H1 (cell line): ENCODE data around the gene RNPS1. TPM values are rescaled to one million over a fixed set of nuclear protein-coding genes. Genes with fewer than 3 reads are reported as not detected.

Source experiments
- CTCF ChIA-PET: fragments of 300-600 bp; sonication (Branson Sonifier 250); formaldehyde crosslinking; loops from one replicate; lab custom pipeline; 2021; ENCODE audit not compliant: partially characterized antibody; lab: Charles Lee
- POLR2A ChIA-PET: fragments of 300-600 bp; sonication (Branson Sonifier 250); formaldehyde crosslinking; loops from one replicate; lab custom pipeline; 2021; ENCODE audit warnings: inconsistent platforms; ENCODE audit not compliant: partially characterized antibody; lab: Charles Lee
- DNase-seq, 2 experiments: peaks; one replicate each; pipeline versions ENCODE4 v3.0.0 to v3.0.0-alpha.2; 2010 to 2022; ENCODE audit warnings: low spot score in 2 of 2, low read depth in 1 of 2, mixed read lengths in 1 of 2
- FAIRE-seq: peaks from 2 replicates; lab custom pipeline; 2011; peaks lifted over from hg19 to GRCh38; lab: Jason Lieb, UNC
- H2AFZ ChIP-seq: 2 replicates; pipeline ENCODE4 v1.8.1; 2012; ENCODE audit warnings: low read length, inconsistent platforms
- H2AK5ac ChIP-seq: 2 replicates; pipeline ENCODE4 v1.6.1; 2013; ENCODE audit warnings: low read depth, low read length
- H2BK120ac ChIP-seq: replicated peaks from 2 replicates; pipeline ENCODE3; 2013; ENCODE audit warnings: low read depth, low read length, inconsistent platforms
- H2BK12ac ChIP-seq: 2 replicates; pipeline ENCODE4 v1.6.1; 2013; ENCODE audit warnings: low read depth, low read length
- H2BK15ac ChIP-seq: 2 replicates; pipeline ENCODE4 v1.6.1; 2013; ENCODE audit warnings: low read length
- H2BK20ac ChIP-seq: 2 replicates; pipeline ENCODE4 v1.6.1; 2013; ENCODE audit warnings: low read length
- H2BK5ac ChIP-seq: 2 replicates; pipeline ENCODE4 v1.6.1; 2013; ENCODE audit warnings: low read depth, low read length
- H3K14ac ChIP-seq: 2 replicates; pipeline ENCODE4 v1.6.1; 2013; ENCODE audit warnings: inconsistent platforms; ENCODE audit not compliant: insufficient read length
- H3K18ac ChIP-seq: 2 replicates; pipeline ENCODE4 v1.6.1; 2013; ENCODE audit warnings: low read length; ENCODE audit errors: extremely low read depth
- H3K23ac ChIP-seq: 2 replicates; pipeline ENCODE4 v1.6.1; 2013; ENCODE audit warnings: inconsistent platforms; ENCODE audit not compliant: insufficient read length
- H3K23me2 ChIP-seq: 2 replicates; pipeline ENCODE4 v1.6.1; 2013; ENCODE audit warnings: low read depth, low read length
- H3K27ac ChIP-seq: 2 replicates; pipeline ENCODE4 v1.6.1; 2011; ENCODE audit warnings: low read depth, low read length, inconsistent platforms
- H3K27me3 ChIP-seq, 4 experiments: replicated peaks in 1 of 4; 1 replicate in 1 of 4; 2 replicates in 3 of 4; pipeline versions ENCODE4 v1.6.1 to v1.8.1; 2011 to 2013; ENCODE audit warnings: low read length in 3 of 4, mild to moderate bottlenecking in 3 of 4, inconsistent platforms in 2 of 4, mixed read lengths in 2 of 4, moderate library complexity in 1 of 4; ENCODE audit not compliant: control insufficient read depth in 3 of 4, insufficient read depth in 3 of 4; ENCODE audit errors: extremely low read depth in 1 of 4
- H3K36me3 ChIP-seq, 4 experiments: 2 replicates each; pipeline versions ENCODE4 v1.6.1 to v1.8.1; 2011 to 2013; ENCODE audit warnings: mild to moderate bottlenecking in 4 of 4, low read length in 3 of 4, moderate library complexity in 2 of 4, control low read depth in 1 of 4, inconsistent platforms in 1 of 4; ENCODE audit not compliant: insufficient read depth in 4 of 4, control insufficient read depth in 2 of 4
- H3K4ac ChIP-seq: replicated peaks from 2 replicates; pipeline ENCODE3; 2013; ENCODE audit warnings: low read length, low read depth, mixed read lengths, inconsistent platforms; ENCODE audit not compliant: insufficient read length
- H3K4me1 ChIP-seq, 4 experiments: replicated peaks in 1 of 4; 1 replicate in 1 of 4; 2 replicates in 3 of 4; pipeline versions ENCODE4 v1.6.1 to v1.8.1; 2011 to 2013; ENCODE audit warnings: low read length in 3 of 4, inconsistent platforms in 2 of 4, mixed read lengths in 1 of 4; ENCODE audit not compliant: insufficient read depth in 4 of 4, control insufficient read depth in 3 of 4
- H3K4me2 ChIP-seq, 2 experiments: 2 replicates each; pipeline versions ENCODE4 v1.6.1 to v1.8.1; 2011 to 2013; ENCODE audit warnings: low read depth in 2 of 2, low read length in 2 of 2, control low read depth in 1 of 2, inconsistent platforms in 1 of 2, mild to moderate bottlenecking in 1 of 2; ENCODE audit not compliant: insufficient read depth in 1 of 2
- H3K4me3 ChIP-seq, 4 experiments: fragments of 200-600, 300-600 bp in 1 of 4; sonication (generic), shearing (Covaris generic), sonication (Bioruptor Twin) in 1 of 4; 2 replicates each; pipeline versions ENCODE4 v1.5.1 to v1.8.1; 2011 to 2016; ENCODE audit warnings: low read length in 4 of 4, low read depth in 3 of 4, control low read depth in 2 of 4, inconsistent platforms in 2 of 4, mild to moderate bottlenecking in 2 of 4, mixed read lengths in 1 of 4, moderate library complexity in 1 of 4; ENCODE audit not compliant: insufficient read depth in 2 of 4; ENCODE audit errors: extremely low read depth in 1 of 4
- H3K56ac ChIP-seq: replicated peaks from 2 replicates; pipeline ENCODE3; 2013; ENCODE audit warnings: low read depth, mild to moderate bottlenecking, mixed read lengths, low read length, inconsistent platforms; ENCODE audit not compliant: insufficient read length
- H3K79me1 ChIP-seq: 2 replicates; pipeline ENCODE4 v1.6.1; 2013; ENCODE audit warnings: low read depth, low read length, control low read depth
- H3K79me2 ChIP-seq, 2 experiments: 2 replicates each; pipeline versions ENCODE4 v1.6.1 to v1.8.1; 2012 to 2013; ENCODE audit warnings: low read length in 2 of 2, mild to moderate bottlenecking in 2 of 2, inconsistent platforms in 1 of 2; ENCODE audit not compliant: insufficient read depth in 2 of 2, control insufficient read depth in 1 of 2
- H3K9ac ChIP-seq, 4 experiments: replicated peaks in 1 of 4; 1 replicate in 1 of 4; 2 replicates in 3 of 4; pipeline versions ENCODE4 v1.6.1 to v1.8.1; 2011 to 2013; ENCODE audit warnings: low read depth in 3 of 4, low read length in 3 of 4, control low read depth in 2 of 4, mild to moderate bottlenecking in 2 of 4, moderate library complexity in 2 of 4, inconsistent platforms in 1 of 4; ENCODE audit errors: extremely low read depth in 1 of 4
- H3K9me3 ChIP-seq, 2 experiments: 2 replicates each; pipeline versions ENCODE4 v1.6.1 to v1.8.1; 2012 to 2013; ENCODE audit warnings: mild to moderate bottlenecking in 2 of 2, moderate library complexity in 2 of 2, control low read depth in 1 of 2, inconsistent platforms in 1 of 2, low read depth in 1 of 2, low read length in 1 of 2, mixed read lengths in 1 of 2; ENCODE audit not compliant: insufficient read depth in 2 of 2
- H4K20me1 ChIP-seq, 2 experiments: replicated peaks in 1 of 2; 2 replicates each; pipeline versions ENCODE3 to v1.8.1; 2011 to 2013; ENCODE audit warnings: inconsistent platforms in 2 of 2, low read length in 2 of 2, mild to moderate bottlenecking in 1 of 2; ENCODE audit not compliant: insufficient read depth in 2 of 2, control insufficient read depth in 1 of 2
- H4K5ac ChIP-seq: 2 replicates; pipeline ENCODE4 v1.6.1; 2013; ENCODE audit warnings: low read length, low read depth, mixed read lengths, inconsistent platforms; ENCODE audit not compliant: insufficient read length
- H4K8ac ChIP-seq: 2 replicates; pipeline ENCODE4 v1.8.0; 2013; ENCODE audit warnings: mild to moderate bottlenecking, moderate library complexity, low read length, inconsistent platforms; ENCODE audit not compliant: insufficient read depth; ENCODE audit errors: extremely low read depth
- H4K91ac ChIP-seq: replicated peaks from 2 replicates; pipeline ENCODE3; 2013; ENCODE audit warnings: low read length, mixed read lengths, inconsistent platforms; ENCODE audit not compliant: insufficient read length
- TCF12 ChIP-seq: IDR thresholded peaks from 2 replicates; pipeline ENCODE4 v1.6.1; 2011; ENCODE audit warnings: low read depth, mild to moderate bottlenecking, low read length
- WGBS, 2 experiments: shearing (Covaris generic) in 1 of 2; methylation state at CpG; one replicate each; pipeline versions ENCODE4 v1.1.6 to v1.1.7; 2013 to 2015; ENCODE audit warnings: low lambda C conversion rate in 2 of 2, mixed read lengths in 2 of 2, inconsistent platforms in 1 of 2, low coverage in 1 of 2, missing lambda C conversion rate in 1 of 2; ENCODE audit not compliant: insufficient replicate concordance in 2 of 2, insufficient coverage in 1 of 2, insufficient read length in 1 of 2; ENCODE audit errors: extremely low coverage in 1 of 2, missing lambda C conversion rate in 1 of 2; 5-methylcytosine and 5-hydroxymethylcytosine counted together
- polyA plus RNA-seq, 7 experiments: library from polyadenylated mRNA; depleted of rRNA in 3 of 7; stranded (reverse) in 5 of 7; unstranded in 2 of 7; fragments of >200 nt in 5 of 7; fragments of 200-250 nt in 2 of 7; gene quantifications; 1 replicate in 5 of 7; 2 replicates in 1 of 7; 4 replicates in 1 of 7; pipeline versions ENCODE4 v1.2.1 to v1.2.3, GENCODE V29; 2011 to 2013; ENCODE audit warnings: missing spikeins in 2 of 7, mixed read lengths in 2 of 7
- total RNA-seq: library from RNA; stranded (reverse); fragmentation: NEBNext Ultra II Directional; extraction: Animal tissue kit (Norgen Biotek cat#: 25700); gene quantifications from 2 replicates; pipeline ENCODE4 v1.2.1, GENCODE V29; 2021

RNPS1 gene
- total and polyA plus RNA-seq, 2 of the 8 experiments (the other 6 are each of a cell fraction or from before 2014, with no cell fraction given), result 330 to 350 TPM

DNA sequence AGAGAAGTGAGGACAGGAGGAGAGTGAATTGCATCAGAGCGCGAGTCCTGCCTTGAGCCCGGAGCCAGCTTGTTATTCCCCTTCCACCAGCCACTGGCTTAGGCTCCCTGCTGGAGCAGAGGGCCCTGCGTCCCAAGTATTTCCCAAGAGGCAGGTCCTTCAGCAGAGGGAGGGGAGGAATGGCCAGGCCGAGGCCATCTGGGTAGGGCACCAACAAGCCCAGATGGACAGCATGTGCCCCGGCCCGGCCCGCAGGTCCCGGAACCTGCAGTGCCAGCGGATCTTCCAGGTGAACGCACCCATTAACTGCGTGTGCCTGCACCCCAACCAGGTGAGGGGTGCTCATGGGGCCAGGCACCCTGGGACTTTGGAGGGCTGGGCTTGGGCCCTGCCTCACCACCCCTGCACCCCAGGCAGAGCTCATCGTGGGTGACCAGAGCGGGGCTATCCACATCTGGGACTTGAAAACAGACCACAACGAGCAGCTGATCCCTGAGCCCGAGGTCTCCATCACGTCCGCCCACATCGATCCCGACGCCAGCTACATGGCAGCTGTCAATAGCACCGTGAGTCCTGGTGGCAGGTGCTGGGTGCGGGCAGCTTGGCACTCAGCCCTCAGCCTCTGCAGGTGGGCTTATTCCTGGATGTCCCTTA is 61.0 kb downstream of the RNPS1 start:
- peaks cover 6% of the 10 kb centered on the region for H3K79me1 ChIP-seq
- H3K27me3 ChIP-seq, result no peaks in the 10 kb centered on the region; a peak in 1 of 7 replicates
- H3K14ac ChIP-seq, result no peak overlapping the region
- no peak overlapping the region for H2BK12ac ChIP-seq
- peaks cover 0 to 18% of the 10 kb centered on the region in 2 experiments for H4K20me1 ChIP-seq
- peaks cover 0 to 17% (median 9%) of the 10 kb centered on the region in 4 experiments; a peak in 6 of 7 replicates for H3K4me1 ChIP-seq
- H2BK5ac ChIP-seq, result no peak overlapping the region; the same call in 1 of the 2 replicates
- H3K18ac ChIP-seq, result no peak overlapping the region
- no peak overlapping the region for H3K23ac ChIP-seq
- no peak for DNase-seq
- no peak overlapping the region for H2BK20ac ChIP-seq
- H4K8ac ChIP-seq, result peak overlapping the region; percentile 64; the same call in 1 of the 2 replicates
- peak overlapping the region in 1 of 2 experiments; percentile 87; a peak in 1 of 4 replicates for H3K4me2 ChIP-seq
- H3K27ac ChIP-seq, result no peak overlapping the region
- no peak overlapping the region for H3K56ac ChIP-seq
- H3K9me3 ChIP-seq, result no peaks in the 10 kb centered on the region
- WGBS, 2 experiments, result 97% methylated on average over 23 of the region's 23 CpGs; no CpG with 5 or more reads in 1 of the 2 experiments
- no peak for TF ChIP-seq TCF12
- TF ChIP-seq, all 59 proteins: peak for 0
- peaks cover 0 to 7% of the 10 kb centered on the region in 2 experiments; a peak in 1 of 4 replicates for H3K79me2 ChIP-seq
- no peak for FAIRE-seq
- POLR2A ChIA-PET, result interaction anchor here (0.7 to 15.1 kb wide), 13 partner anchors 8 to 53 kb away, joined by 3 to 156 read pairs (median 5); partner anchors contain the start of genes CASKIN1, E4F1, PGP and TRAF7
- H4K91ac ChIP-seq, result no peak overlapping the region
- H3K4ac ChIP-seq, result no peak overlapping the region
- CTCF ChIA-PET, result interaction anchor here (0.7 to 1.4 kb wide), 4 partner anchors 12 to 726 kb away, joined by 3 to 4 read pairs (median 3); no protein-coding TSS in a partner anchor
- H3K36me3 ChIP-seq, result peaks cover 4 to 34% (median 13%) of the 10 kb centered on the region in 4 experiments; a peak in 6 of 8 replicates
- H4K5ac ChIP-seq, result no peak overlapping the region
- no peak overlapping the region for H2BK15ac ChIP-seq
- H3K9ac ChIP-seq, result no peak overlapping the region
- H3K23me2 ChIP-seq, result peaks cover 11% of the 10 kb centered on the region; the same call in 1 of the 2 replicates
- no peak overlapping the region for H2AK5ac ChIP-seq
- no peak overlapping the region for H2BK120ac ChIP-seq
- H2AFZ ChIP-seq, result no peak overlapping the region
- H3K4me3 ChIP-seq, result no peak overlapping the region
